Fibroblast of lung (primary cell): ENCODE data around the gene FYN.

Experiments used
- CTCF ChIP-seq, 2 donors: IDR thresholded peaks in 1 of 2; conservative IDR thresholded peaks in 1 of 2; 1 replicate in 1 of 2; 2 replicates in 1 of 2; pipeline ENCODE4 v1.5.1; 2011 to 2012; ENCODE audit warnings: low read length in 2 of 2, control low read depth in 1 of 2, inconsistent platforms in 1 of 2, low read depth in 1 of 2, mild to moderate bottlenecking in 1 of 2
- EZH2 ChIP-seq: IDR thresholded peaks from 2 replicates; pipeline ENCODE4 v1.5.1; 2012; ENCODE audit warnings: low read length, control low read depth, mild to moderate bottlenecking; ENCODE audit errors: missing control alignments

- TF ChIP-seq CTCF (conservative IDR thresholded peaks at IDR 0.05 in 1 of 2, IDR thresholded peaks at IDR 0.05 in 1 of 2; ENCODE audit: low read depth in 1 of 2, low read length in 2 of 2) (no peak), EZH2 (no peak)
Observed at GRCh38 chr6:111699123-111699522, 174.1 kb downstream of the FYN start.
